ENCODE data around the gene LEPROT. TPM values are rescaled to one million over a fixed set of nuclear protein-coding genes. Genes with fewer than 3 reads are reported as not detected.

Gene LEPROT
- total RNA-seq, 1 donor from 2014 or later: 56.0 TPM

GRCh38 chr1:65470766-65471165 lies 50.3 kb downstream of the LEPROT start:
- peaks cover 8% of the 10 kb centered on the region for H3K36me3 Mint-ChIP-seq (ENCODE audit: unreplicated experiment)
- peak overlapping the region; percentile 40 for H3K27ac Mint-ChIP-seq (ENCODE audit: unreplicated experiment)
- DNase-seq: no peak
- peaks cover 24% of the 10 kb centered on the region for H3K4me1 Mint-ChIP-seq (ENCODE audit: low read depth, unreplicated experiment)
- no peak overlapping the region for H3K4me3 Mint-ChIP-seq (ENCODE audit: unreplicated experiment)
- no peaks in the 10 kb centered on the region for H3K27me3 Mint-ChIP-seq (ENCODE audit: unreplicated experiment)
- TF ChIP-seq CTCF (IDR thresholded peaks at IDR 0.05; ENCODE audit: partially characterized antibody, unreplicated experiment): no peak
- H3K9me3 Mint-ChIP-seq (ENCODE audit: unreplicated experiment): peaks cover 12% of the 10 kb centered on the region

- peaks cover 24% of the 10 kb centered on the region for H3K4me1 Mint-ChIP-seq (ENCODE audit: low read depth, unreplicated experiment)
- H3K27ac Mint-ChIP-seq (ENCODE audit: unreplicated experiment): peak overlapping the region; percentile 60
- H3K4me3 Mint-ChIP-seq (ENCODE audit: unreplicated experiment): no peak overlapping the region
- H3K9me3 Mint-ChIP-seq (ENCODE audit: unreplicated experiment): peaks cover 8% of the 10 kb centered on the region
- H3K36me3 Mint-ChIP-seq (ENCODE audit: unreplicated experiment): peaks cover 5% of the 10 kb centered on the region
- no peak for DNase-seq
- no peak for TF ChIP-seq CTCF (IDR thresholded peaks at IDR 0.05; ENCODE audit: partially characterized antibody, unreplicated experiment)
- H3K27me3 Mint-ChIP-seq (ENCODE audit: unreplicated experiment): no peaks in the 10 kb centered on the region
Measured at GRCh38 chr1:65471213-65471833, 50.9 kb downstream of the LEPROT start.

- Mint-ChIP-seq H3K27ac (ENCODE audit: unreplicated experiment) (peak overlapping the region; percentile 60), H3K4me3 (ENCODE audit: unreplicated experiment) (no peak overlapping the region), H3K4me1 (ENCODE audit: low read depth, unreplicated experiment) (peaks cover 24% of the 10 kb centered on the region), H3K36me3 (ENCODE audit: unreplicated experiment) (no peaks in the 10 kb centered on the region), H3K27me3 (ENCODE audit: unreplicated experiment) (no peaks in the 10 kb centered on the region), H3K9me3 (ENCODE audit: unreplicated experiment) (peaks cover 5% of the 10 kb centered on the region)
- no peak for DNase-seq
- no peak for TF ChIP-seq CTCF (IDR thresholded peaks at IDR 0.05; ENCODE audit: partially characterized antibody, unreplicated experiment)
Measured at GRCh38 chr1:65471861-65472332, 51.4 kb downstream of the LEPROT start.

GRCh38 chr1:65476327-65476726 lies 55.9 kb downstream of the LEPROT start:
- peaks cover 2% of the 10 kb centered on the region for H3K9me3 Mint-ChIP-seq (ENCODE audit: unreplicated experiment)
- no peak overlapping the region for H3K4me3 Mint-ChIP-seq (ENCODE audit: unreplicated experiment)
- peaks cover 14% of the 10 kb centered on the region for H3K4me1 Mint-ChIP-seq (ENCODE audit: low read depth, unreplicated experiment)
- no peaks in the 10 kb centered on the region for H3K27me3 Mint-ChIP-seq (ENCODE audit: unreplicated experiment)
- no peak for TF ChIP-seq CTCF (IDR thresholded peaks at IDR 0.05; ENCODE audit: partially characterized antibody, unreplicated experiment)
- no peaks in the 10 kb centered on the region for H3K36me3 Mint-ChIP-seq (ENCODE audit: unreplicated experiment)
- no peak for DNase-seq
- H3K27ac Mint-ChIP-seq (ENCODE audit: unreplicated experiment): no peak overlapping the region

Measured in glutamatergic neuron (in vitro differentiated cells).